Left hindlimb (tissue), 1 donor: Measurements from ENCODE around the gene PDLIM3.
"Not testable (repeated sequence)": the region's sequence is repeated elsewhere in the genome, so short reads cannot be mapped to it uniquely, and the experiment has no call there.

Experiments
- DNase-seq: peaks from one replicate; pipeline ENCODE4 v3.0.0-alpha.2; 2018

Gene PDLIM3

DNA sequence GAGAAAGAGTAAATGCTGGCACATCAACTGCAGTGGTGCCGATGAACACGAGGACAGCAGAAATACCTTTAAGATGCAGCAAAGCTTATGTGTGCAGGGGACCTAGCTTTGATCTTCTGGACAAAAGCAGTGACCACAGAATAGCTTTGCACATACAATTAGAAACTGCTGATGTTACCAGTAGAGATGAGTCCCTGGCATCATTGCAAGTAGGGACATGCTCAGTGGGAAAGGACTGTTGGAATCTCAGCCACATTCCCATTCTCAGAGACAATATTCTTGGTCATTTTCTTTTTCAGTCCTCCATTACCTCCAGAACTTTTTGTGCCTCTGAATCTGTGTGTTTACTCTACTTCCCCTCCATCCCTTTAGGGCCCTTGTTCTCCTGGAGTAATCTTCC lies 16.9 kb upstream of the PDLIM3 start:
- DNase-seq: no peak

DNA sequence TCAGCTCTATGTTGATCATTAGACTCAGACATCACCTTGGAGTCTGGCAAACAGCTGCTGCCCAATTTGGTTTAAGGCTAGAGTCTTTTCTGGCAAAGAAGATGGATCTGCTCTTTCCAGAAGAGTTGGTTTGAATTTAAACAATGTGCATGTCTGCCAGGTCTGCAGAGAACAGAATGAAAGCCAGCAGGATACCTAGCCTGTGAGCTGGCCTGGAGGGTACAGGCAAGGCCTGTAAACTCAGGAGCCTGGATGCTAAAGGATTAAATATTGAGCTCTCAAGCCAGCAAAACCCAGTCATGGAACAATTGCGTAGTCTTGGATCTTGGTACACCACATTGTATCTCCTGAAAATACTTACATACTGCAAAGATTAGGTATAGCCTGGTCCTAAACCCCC lies 15.6 kb upstream of the PDLIM3 start:
- DNase-seq: no peak

DNA sequence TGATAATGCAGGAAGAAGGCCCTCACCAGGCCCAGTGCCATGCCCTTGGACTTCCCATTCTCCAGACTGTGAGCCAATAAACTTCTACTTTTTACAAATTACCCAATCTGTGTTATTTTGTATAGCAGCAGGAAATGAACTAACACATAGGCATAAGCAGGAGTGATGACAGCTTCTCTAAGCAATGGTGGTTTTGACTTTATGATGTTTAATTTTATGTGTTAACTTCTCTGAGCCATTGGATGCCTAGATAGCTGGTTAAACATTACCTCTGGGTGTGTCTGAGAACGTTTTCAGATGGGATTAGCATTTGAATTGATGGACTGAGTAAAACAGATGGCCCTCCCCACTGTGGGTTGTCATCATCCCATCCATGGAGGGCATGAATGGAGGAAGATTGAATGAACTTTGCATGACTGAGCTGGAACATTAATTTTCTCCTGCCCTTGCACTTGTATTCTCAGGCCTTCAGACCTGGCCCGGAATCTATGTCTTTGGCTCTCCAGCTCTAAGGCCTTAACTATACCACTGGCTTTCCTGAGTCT lies 13.9 kb upstream of the PDLIM3 start:
- no peak for DNase-seq

DNA sequence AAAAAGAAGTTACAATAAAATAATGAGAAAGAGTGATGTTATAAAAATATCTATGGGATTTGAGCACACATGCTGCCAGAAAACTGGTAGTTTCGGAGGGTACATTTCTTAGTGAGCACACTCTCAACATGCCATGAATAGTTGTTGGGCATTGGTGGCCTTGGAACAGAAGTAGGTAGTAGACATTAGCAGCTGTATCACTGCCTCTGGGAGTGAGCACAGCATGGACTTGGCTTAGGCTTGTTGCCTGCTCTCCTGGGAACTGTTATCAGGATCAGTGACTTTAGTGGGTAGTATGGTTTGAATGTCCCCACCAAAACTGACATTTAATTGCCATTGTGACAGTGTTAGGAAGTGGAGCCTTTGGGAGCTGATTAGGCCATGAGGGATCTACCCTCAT lies 13.3 kb upstream of the PDLIM3 start:
- no peak for DNase-seq

DNA sequence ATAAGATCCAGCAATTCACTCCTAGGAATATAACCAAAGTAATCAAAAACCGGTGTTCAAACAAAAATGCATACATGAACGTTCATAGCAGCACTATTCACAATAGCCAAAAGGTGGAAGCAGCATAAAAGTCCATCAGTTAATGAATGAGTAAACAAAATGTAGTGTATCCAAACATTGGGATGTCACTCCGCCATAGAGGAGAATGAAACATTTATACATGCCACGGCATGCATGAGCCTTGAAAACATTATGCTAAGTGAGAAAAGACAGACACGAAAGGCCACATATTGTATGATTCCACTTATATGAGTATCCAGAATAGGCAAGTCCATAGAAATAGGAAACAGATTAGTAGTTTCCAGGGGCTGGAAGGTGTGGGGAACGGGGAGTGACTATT lies 11.0 kb upstream of the PDLIM3 start:
- DNase-seq: no peak

DNA sequence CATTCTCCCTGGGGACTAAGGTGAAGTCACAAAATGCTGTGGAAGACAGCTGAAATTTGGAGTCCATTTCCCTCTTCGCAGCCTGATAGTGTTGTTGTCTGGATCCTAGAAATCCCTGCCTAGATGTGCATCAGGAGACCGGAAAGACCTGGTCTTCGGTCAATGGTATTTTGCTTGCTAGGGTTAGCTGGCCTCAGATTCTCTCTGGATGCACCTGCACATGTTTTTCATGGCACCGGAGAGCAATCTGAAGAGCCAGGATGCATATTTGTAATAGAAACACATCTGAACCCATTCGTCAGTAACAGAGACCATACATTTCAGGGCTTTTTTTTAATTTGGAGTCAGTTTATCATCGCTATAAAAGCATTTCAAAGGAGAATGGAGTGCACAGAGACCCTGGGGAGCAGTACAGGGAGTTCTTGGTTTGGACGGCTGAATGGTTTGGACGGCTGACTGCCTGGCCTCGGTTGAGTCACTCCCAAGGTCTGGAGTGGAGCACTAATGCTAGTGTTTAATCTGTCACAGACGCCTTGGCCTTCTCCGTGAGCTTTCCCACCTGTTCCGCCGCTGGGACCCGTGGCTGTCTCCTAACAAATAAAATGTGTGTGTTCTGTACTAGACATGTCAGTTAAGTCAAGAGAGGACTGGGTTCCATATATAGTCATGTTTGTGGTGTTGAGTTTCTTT lies 7.5 kb upstream of the PDLIM3 start:
- peak; percentile 72 for DNase-seq

DNA sequence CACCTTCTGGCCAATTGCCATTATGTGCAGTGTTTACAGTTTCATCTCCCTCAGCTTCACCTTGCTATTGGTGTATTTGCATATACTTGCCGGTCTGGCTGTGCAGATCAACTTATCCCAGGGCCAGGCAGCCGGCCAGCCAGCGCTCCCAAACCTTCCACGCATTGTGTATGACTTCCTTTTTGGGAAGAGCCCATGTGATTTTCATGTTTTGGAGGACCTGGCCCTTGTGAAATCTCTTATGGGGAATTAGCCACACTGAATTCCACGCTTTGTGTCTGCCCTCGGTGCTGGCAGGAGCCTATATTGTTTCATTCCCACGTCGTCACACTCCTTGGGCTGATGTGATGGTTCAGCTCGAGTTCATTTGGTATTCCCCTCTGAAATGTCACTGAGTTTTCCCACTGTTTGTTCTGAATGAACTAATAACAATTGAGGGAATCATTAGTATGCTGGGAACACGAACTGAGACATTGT lies 6.0 kb upstream of the PDLIM3 start:
- DNase-seq: no peak

DNA sequence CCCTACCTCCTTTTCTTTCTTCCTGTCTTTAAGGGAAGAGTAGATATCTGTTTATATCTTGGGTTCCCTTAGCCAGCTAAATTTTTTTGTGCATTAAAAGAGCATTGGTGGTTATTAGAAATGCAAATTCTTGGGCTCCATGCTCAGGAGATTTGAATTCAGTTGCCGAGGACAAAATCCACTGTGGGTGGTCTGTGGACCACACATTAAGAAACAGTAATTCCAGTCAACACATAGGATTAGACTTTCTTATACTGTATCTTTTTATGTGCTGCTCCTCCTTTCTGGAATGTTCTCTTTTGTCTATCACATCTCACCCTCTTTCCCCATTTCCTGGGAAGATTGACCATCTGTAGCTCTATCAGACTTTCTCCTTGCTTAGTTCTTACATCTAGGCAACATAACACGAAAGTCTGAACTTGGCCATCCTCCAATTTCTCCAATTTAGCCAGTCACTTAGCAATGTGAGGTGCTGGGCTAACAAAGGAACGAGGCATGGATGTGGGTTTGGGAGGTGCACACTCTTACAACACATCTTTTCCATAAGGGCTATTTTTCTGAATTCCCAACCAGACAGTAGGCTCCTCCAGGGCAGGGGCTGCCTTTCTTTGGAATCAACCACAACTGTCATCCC lies 5.3 kb upstream of the PDLIM3 start:
- no peak for DNase-seq

DNA sequence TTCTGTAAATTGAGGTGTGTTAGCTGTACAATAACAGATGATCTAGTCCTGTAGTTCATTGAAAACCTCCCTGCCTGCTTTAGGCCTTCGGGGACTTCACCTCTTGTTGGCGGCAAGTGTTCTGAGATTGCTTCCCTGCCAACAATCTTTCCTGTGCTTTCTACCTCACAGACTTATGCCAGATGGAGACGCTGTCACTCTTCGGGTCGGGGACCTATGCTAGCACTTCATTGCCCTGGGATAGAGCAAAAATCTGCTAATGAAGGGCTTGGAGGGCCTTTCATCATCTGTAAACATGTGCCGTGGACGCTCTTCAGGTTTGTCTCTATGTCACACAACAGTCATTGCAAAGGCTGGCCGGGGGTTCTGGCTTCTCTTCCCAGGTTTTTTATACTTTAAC lies 4.7 kb upstream of the PDLIM3 start:
- no peak for DNase-seq

DNA sequence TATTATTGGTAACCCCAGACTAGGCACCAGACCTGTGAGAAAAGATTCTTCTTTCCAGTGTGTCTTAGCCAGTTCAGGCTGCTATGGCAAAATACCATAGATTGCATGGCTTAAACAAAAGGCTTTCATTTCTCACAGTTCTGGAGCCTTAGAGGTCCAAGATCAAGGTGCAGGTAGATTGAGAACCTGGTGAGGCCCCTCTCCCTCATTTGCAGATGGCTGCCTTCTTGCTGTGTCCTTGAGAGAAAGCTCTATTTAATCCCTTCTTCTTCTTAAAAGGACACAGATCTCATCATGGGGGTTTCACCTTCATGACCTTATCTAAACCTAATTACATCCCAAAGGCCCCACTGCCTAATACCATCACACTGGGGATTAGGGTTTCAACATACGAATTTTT lies 3.5 kb upstream of the PDLIM3 start:
- DNase-seq: no peak

DNA sequence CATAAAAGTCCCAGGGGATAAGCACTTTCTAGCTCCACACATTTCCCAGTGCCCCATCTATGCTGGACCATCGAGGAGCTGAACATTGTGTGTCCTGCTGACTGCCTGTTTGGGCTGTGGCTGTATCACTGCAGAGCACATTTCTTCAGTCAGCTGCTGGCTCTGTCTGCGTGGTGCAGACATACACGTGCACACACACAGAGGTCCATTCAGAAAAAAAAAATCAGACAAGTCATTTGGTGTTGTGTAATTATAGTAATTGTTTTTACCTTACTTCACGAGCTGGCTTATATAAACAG lies 1.1 kb upstream of the PDLIM3 start:
- DNase-seq: no peak

DNA sequence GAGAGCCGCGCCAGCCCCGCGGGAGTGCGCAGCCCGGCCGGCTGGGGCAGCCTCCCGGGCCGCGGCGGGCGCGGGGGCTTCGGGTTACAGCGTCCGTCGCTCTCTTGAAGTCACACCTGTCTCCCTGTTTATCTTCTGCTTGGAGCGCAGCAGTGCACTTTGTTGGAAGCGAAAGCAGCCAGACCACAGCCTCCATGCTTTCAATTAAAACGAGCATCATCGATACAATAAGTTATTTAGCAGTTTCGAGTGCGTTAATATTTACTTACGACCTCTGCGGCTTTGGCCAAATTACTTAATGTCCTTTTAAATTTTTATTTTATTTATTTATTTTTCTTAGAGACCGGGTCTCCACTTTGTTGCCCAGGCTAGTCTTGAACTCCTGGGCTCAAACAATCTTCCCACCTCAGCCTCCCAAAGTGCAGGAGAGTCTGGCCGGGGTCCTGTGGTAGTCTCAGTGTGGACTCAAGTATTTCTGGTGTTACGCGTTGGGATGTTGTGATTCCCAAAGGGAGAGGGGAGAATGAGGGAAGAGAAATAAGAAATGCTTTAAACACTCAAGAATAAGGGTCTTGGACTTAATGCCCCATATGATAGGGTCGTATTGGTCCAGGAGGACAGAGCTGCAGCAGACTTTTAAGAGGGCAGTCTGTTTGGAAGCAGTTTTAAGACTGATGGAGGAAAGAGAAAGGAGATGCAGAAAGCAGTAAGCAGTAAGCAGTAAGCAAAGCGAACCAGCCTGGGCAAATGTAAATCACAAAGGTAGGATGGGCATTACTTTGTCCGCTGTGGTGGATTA lies 504 bp upstream of the PDLIM3 start:
- no peak for DNase-seq

DNA sequence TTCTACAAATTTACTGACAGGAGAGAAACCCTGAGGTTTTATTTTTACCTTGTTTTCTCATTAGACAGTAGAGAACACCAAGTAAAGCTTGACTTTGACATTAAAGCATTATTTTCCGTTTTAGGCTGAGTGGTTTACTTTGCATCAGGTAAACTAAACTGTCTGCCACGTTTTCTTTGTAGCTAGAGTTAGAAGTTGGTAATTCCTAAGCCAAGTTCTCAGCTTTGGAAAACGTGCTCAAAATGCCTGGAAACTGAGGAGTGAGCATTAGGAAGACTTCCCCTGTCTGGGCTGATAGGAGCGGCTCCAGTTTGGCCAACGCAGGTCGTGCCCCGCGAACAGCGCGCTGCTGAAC lies 819 bp downstream of the PDLIM3 start:
- DNase-seq: no peak

DNA sequence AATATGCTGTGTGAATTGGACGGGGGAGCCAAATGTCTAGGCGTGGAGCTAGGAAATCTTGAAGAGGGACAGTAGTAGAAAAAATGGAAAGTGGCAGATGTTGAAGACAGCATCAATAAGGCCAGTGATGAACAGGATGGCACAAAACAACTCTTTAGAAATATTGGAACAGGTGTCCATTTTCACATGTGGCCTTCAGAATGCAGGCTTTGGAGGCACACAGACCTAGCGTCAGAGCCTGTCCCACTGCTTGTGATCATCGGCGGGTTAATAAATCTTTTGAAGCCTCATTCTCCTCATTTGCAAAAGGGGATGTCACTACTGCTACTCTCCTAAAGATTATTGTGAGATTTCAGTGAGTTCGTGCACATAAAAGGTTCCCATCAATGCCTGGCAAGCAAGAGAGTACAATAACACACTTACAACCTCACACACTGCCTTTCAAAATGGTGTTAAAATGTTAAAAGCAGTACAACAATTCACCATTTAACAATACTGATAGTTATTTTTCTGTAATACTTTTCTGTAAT lies 2.4 kb downstream of the PDLIM3 start:
- no peak for DNase-seq

DNA sequence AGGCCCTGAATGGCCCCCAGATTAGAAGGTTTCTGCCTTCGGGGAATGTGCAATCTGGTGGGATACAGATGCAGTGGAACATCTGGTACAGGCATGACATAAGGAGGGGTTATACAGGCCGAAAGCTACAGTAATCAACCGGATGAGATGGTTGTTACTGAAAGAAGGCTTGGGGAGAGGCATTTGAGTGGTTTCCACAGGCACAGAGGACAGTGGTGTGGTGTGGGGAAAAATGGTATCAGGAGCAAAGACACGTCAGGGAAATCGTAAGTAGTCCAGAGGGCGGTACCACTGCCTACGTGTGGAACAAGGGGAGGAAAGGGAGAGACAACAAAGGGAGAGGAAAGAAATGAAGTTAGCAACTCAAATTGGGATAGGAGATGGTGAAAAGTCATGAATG lies 3.0 kb downstream of the PDLIM3 start:
- no peak for DNase-seq

DNA sequence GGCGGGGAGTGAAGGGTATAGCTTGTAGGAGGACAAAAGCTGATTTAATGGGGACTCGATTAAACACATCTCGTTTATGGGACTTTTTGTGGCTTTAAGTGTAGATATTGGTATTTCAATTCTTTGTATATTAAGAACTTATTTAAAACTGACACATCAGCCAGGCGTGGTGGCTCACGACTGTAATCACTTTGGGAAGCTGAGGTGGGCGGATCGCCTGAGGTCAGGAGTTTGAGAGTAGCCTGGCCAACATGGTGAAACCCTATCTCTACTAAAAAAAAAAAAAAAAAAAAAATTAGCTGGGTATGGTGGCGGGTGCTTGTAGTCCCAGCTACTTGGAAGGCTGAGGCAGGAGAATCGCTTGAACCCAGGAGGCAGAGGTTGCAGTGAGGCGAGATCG lies 3.7 kb downstream of the PDLIM3 start:
- not testable (repeated sequence) for DNase-seq

DNA sequence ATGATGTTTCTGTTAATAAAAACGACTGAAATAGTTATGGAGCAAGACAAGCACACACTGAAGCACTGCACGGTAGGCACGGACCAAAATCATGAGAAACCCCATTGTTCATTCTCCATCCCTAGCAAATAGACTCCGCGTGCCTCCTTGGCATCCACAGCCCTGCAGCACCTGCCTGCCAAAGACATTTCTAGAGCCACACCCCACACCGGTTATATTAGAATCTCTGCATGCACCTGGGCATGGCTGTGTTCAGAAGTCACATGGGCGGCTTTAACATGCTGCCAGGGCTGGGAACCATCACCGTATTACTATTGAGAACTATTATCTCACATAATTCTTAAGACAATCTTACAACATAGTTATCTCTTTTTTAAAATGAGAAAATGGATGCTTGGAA lies 5.9 kb downstream of the PDLIM3 start:
- DNase-seq: no peak

DNA sequence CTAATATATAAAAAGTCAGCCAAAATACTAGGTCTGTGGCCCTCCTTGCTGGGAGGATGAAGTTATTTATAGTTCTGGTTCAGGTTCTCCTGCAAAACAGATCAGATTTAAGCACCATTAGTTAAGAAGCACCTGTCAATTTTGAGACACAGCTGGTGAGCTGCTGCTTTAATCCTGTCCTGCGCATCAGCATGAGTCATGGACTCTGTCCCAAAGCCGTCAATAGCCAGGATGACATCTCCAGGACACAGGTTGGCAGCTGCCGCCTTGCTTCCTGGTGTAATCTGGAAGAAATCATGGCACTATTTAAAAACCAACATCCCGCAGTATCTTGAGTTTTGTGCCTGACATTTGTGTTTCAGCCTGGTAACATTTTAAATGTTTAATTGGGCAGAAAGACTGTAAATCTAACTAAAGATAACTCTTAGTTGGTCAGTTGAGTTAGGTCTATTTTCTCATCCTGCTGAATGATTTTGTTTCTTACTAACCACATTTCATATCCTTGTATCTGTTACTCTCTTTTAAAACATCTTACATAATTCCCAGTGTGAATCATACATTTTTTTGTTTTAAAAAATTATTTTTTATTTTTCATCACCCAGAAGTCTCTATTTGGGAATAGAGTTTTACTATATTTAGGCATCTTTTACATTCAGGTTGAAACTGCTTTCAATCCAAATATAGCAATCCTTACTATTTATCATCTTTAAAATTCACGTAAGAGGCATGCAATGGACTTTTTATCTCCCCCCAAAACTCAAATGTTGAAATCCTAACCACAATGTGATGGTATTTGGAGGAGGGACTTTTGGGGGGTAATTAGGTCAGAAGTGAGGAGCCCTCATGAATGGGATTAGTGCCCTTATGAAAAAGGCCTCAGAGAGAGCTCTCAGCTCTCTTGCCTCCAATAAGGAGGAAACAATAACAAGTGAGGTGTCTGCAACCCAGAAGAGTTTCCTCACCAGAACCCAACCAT lies 10.1 kb downstream of the PDLIM3 start:
- DNase-seq: no peak

DNA sequence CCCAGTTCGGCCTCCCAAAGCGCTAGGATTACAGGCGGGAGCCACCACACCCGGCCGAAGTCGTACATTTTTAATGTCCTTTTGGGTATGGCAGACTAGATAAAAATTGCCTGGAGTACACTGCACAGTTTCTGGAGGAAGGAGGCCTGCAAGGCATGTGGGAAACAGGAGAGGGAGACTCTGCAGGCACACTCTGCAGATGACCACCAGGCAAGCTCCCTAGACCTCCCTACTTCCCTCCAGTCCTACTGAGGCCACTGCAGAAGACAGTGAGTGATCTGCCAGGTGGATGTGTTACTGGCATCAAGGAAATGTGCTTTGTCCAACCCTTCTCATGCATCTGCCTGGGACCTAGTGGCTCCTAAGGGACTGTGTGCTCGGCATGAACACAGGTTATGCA lies 11.4 kb downstream of the PDLIM3 start:
- DNase-seq: no peak

DNA sequence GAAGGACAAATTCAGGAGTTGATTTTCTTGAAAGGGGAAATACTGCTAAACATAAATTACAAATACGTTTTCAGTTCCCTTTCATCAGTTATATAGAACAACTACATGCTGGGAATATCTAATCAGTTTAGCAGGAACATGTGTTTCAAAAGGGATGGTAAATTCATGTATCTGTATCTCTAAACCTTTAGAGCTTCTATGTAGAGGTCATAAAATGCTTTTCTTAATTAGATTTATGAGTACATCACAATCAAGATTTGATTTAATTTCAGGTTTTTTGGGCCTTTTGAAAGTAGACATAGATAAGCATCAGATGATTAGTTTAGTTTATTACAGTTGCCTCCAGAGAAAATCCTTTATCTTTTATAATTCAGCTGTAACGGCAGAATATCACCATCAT lies 12.9 kb downstream of the PDLIM3 start:
- DNase-seq: no peak

DNA sequence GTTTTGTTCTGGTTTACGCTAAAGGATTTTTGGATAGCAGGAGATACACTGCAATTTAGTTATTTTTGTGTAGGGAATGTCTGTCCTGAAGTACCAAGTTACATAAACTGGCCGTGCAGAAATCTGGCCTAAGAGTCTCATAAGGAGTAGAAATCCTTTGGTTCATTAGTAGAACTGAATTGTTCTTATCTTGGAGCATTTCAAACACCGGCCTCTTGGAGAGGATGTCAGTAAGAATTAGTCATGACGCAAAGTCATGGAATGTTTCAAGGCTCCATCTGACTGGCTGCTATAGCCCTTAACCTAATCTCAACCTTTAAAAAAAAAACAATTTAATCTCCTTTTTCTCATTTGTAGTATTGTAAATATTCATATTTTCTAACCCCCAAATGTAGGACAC lies 15.2 kb downstream of the PDLIM3 start:
- DNase-seq: no peak

DNA sequence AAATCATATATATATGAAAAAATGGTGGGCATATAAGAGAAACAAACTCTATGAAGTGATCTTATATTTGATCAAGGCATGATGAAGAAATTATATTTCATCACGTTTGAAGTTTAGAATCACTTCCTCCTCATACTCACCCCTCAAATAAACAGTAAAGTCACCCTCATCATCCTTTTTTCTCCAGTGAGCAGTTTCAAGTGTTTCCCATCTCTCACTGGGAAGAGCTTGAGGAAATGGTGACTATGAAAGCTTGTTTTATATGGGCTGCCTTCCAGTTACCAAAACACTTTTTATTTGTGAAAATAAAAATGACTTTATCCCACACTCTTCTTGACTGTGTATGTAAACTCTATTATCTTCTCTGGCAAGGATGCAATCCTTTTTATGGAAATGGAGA lies 16.8 kb downstream of the PDLIM3 start:
- DNase-seq: no peak

DNA sequence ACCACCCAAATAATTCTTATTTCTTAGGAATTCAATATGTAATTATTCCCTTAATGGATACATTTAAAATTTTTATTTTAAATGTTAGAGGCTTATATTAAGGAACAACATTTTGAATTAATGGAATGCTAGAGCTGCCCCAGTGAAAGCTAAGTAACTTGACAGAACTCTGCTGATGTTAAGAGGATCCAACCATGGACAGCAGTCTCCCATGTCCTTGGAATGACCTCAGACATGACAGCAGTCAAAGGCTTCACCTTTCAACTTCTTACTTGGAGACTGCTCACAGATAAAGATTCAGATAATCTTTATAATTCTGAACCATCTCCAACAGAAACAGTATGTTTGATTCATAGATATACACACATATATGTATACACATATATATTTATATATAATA lies 17.2 kb downstream of the PDLIM3 start:
- DNase-seq: no peak
